Measurements from ENCODE around the gene FOS. TPM values are rescaled to one million over a fixed set of nuclear protein-coding genes. Genes with fewer than 3 reads are reported as not detected.
"Not testable (repeated sequence)": the region's sequence is repeated elsewhere in the genome, so short reads cannot be mapped to it uniquely, and the experiment has no call there.

The FOS gene
- polyA plus RNA-seq, 3 donors, result 337 to 735 (median 440) TPM

GRCh38 chr14:75292101-75292563 lies 13.5 kb downstream of the FOS start:
- no peak for DNase-seq (ENCODE audit: low read depth in 3 of 3, low spot score in 2 of 3)

- no peak for DNase-seq (ENCODE audit: low read depth in 3 of 3, low spot score in 2 of 3)
These were observed 14.3 kb downstream of the FOS start for GRCh38 chr14:75292886-75293285.

GRCh38 chr14:75293920-75294648 lies 15.5 kb downstream of the FOS start:
- DNase-seq (ENCODE audit: low read depth in 3 of 3, low spot score in 2 of 3), result peak in 2 of 3 donors; percentile 96 to 97

GRCh38 chr14:75294649-75295033 lies 16.0 kb downstream of the FOS start:
- DNase-seq (ENCODE audit: low read depth in 3 of 3, low spot score in 2 of 3), result no peak

- no peak for DNase-seq (ENCODE audit: low read depth in 3 of 3, low spot score in 2 of 3)
These were observed 16.4 kb downstream of the FOS start for GRCh38 chr14:75295061-75295461.

GRCh38 chr14:75295491-75296345 lies 17.1 kb downstream of the FOS start:
- DNase-seq (ENCODE audit: low read depth in 3 of 3, low spot score in 2 of 3), result peak in 1 of 3 donors; percentile 75

GRCh38 chr14:75297411-75298040 lies 18.9 kb downstream of the FOS start:
- no peak for DNase-seq (ENCODE audit: low read depth in 3 of 3, low spot score in 2 of 3)

GRCh38 chr14:75298187-75298965 lies 19.7 kb downstream of the FOS start:
- no peak for DNase-seq (ENCODE audit: low read depth in 3 of 3, low spot score in 2 of 3)

- DNase-seq (ENCODE audit: low read depth in 3 of 3, low spot score in 2 of 3), result no peak
These were observed 20.4 kb downstream of the FOS start for GRCh38 chr14:75299059-75299458.

GRCh38 chr14:75299576-75299975 lies 20.9 kb downstream of the FOS start:
- no peak for DNase-seq (ENCODE audit: low read depth in 3 of 3, low spot score in 2 of 3)

GRCh38 chr14:75301666-75302325 lies 23.2 kb downstream of the FOS start:
- no peak for DNase-seq (ENCODE audit: low read depth in 3 of 3, low spot score in 2 of 3)

- no peak for DNase-seq (ENCODE audit: low read depth in 3 of 3, low spot score in 2 of 3)
These were observed 24.8 kb downstream of the FOS start for GRCh38 chr14:75303381-75303789.

GRCh38 chr14:75306410-75306809 lies 27.8 kb downstream of the FOS start:
- DNase-seq (ENCODE audit: low read depth in 3 of 3, low spot score in 2 of 3), result not testable (repeated sequence)

- DNase-seq (ENCODE audit: low read depth in 3 of 3, low spot score in 2 of 3), result no peak
These were observed 28.5 kb downstream of the FOS start for GRCh38 chr14:75306927-75307699.

- DNase-seq (ENCODE audit: low read depth in 3 of 3, low spot score in 2 of 3), result peak; percentile 68 to 80 (median 78)
These were observed 29.2 kb downstream of the FOS start for GRCh38 chr14:75307700-75308379.

GRCh38 chr14:75308991-75309390 lies 30.4 kb downstream of the FOS start:
- not testable (repeated sequence) for DNase-seq (ENCODE audit: low read depth in 3 of 3, low spot score in 2 of 3)

GRCh38 chr14:75309561-75309960 lies 30.9 kb downstream of the FOS start:
- not testable (repeated sequence) for DNase-seq (ENCODE audit: low read depth in 3 of 3, low spot score in 2 of 3)

GRCh38 chr14:75310295-75311111 lies 31.9 kb downstream of the FOS start:
- DNase-seq (ENCODE audit: low read depth in 3 of 3, low spot score in 2 of 3), result peak in 2 of 3 donors; percentile 50 to 63
